Measurements from ENCODE around the gene TTLL11. TPM values are rescaled to one million over a fixed set of nuclear protein-coding genes. Genes with fewer than 3 reads are reported as not detected.
A peak's percentile ranks its signal among the peaks of the same experiment; 100 is the strongest.

TTLL11 gene
- total RNA-seq, 4 donors from 2014 or later, result 12.3 to 20.5 (median 15.3) TPM

GRCh38 chr9:122126331-122127261 is 33.5 kb upstream of the TTLL11 start:
- TF ChIP-seq POLR2A (IDR thresholded peaks at IDR 0.05), result no peak
- DNase-seq (no peak), ATAC-seq (no peak)
- no peak overlapping the region for H3K27ac ChIP-seq
- H3K36me3 ChIP-seq, result no peaks in the 10 kb centered on the region
- peaks cover 9 to 18% (median 14%) of the 10 kb centered on the region in 3 donors for H3K27me3 ChIP-seq
- intact Hi-C loops (cut with DNase I; ENCODE audit: low total_unique reads) (loop anchor here (10.0 kb wide), 4 partner anchors 88 to 688 kb away; partner anchors contain the start of genes MRRF and RBM18), in situ Hi-C loops (cut with MboI; ENCODE audit: low sequenced_read_pairs in 4 of 4) (loop anchor here in 3 of 4 donors (10.0 to 25.0 kb wide), 3 partner anchors 228 to 688 kb away; partner anchors contain the start of gene OR1K1 (in 1 of the 3))
- peaks cover 0 to 13% of the 10 kb centered on the region in 2 donors for H3K4me1 ChIP-seq
- H3K9me3 ChIP-seq, result no peaks in the 10 kb centered on the region
- H3K4me3 ChIP-seq, result peak overlapping the region in 3 of 4 donors; percentile 9 to 31 (median 15)

GRCh38 chr9:122125509-122126330 is 32.6 kb upstream of the TTLL11 start:
- TF ChIP-seq POLR2A (IDR thresholded peaks at IDR 0.05), result no peak
- peak in 2 of 5 experiments; percentile 7 to 39 for TF ChIP-seq CTCF (IDR thresholded peaks at IDR 0.05 in 4 of 5, conservative IDR thresholded peaks at IDR 0.05 in 1 of 5)
- H3K27ac ChIP-seq, result no peak overlapping the region
- in situ Hi-C loops (cut with MboI; ENCODE audit: low sequenced_read_pairs in 4 of 4) (loop anchor here in 3 of 4 donors (10.0 to 25.0 kb wide), 3 partner anchors 229 to 689 kb away; partner anchors contain the start of gene OR1K1 (in 1 of the 3)), intact Hi-C loops (cut with DNase I; ENCODE audit: low total_unique reads) (loop anchor here (1.0 to 10.0 kb wide), 5 partner anchors 89 to 689 kb away; partner anchors contain the start of genes MRRF and RBM18)
- H3K36me3 ChIP-seq, result no peaks in the 10 kb centered on the region
- no peaks in the 10 kb centered on the region for H3K9me3 ChIP-seq
- no peak overlapping the region for H3K4me3 ChIP-seq
- ATAC-seq (peak in 1 of 2 donors; percentile 2), DNase-seq (no peak)
- peaks cover 0 to 8% of the 10 kb centered on the region in 2 donors for H3K4me1 ChIP-seq
- peaks cover 9 to 18% (median 14%) of the 10 kb centered on the region in 3 donors for H3K27me3 ChIP-seq

- no peaks in the 10 kb centered on the region for H3K9me3 ChIP-seq
- no peak overlapping the region for H3K4me3 ChIP-seq
- peaks cover 9 to 18% (median 14%) of the 10 kb centered on the region in 3 donors for H3K27me3 ChIP-seq
- peak; percentile 58 to 65 for DNase-seq
- intact Hi-C loops (cut with DNase I; ENCODE audit: low total_unique reads) (loop anchor here (1.0 to 10.0 kb wide), 5 partner anchors 90 to 690 kb away; partner anchors contain the start of genes MRRF and RBM18), in situ Hi-C loops (cut with MboI; ENCODE audit: low sequenced_read_pairs in 4 of 4) (loop anchor here in 3 of 4 donors (10.0 to 25.0 kb wide), 3 partner anchors 230 to 690 kb away; partner anchors contain the start of gene OR1K1 (in 1 of the 3))
- peak; percentile 79 to 81 for ATAC-seq
- no peaks in the 10 kb centered on the region for H3K36me3 ChIP-seq
- H3K4me1 ChIP-seq, result peaks cover 0 to 8% of the 10 kb centered on the region in 2 donors
- peak; percentile 92 to 97 (median 96) for TF ChIP-seq CTCF (IDR thresholded peaks at IDR 0.05 in 4 of 5, conservative IDR thresholded peaks at IDR 0.05 in 1 of 5)
- no peak for TF ChIP-seq POLR2A (IDR thresholded peaks at IDR 0.05)
- H3K27ac ChIP-seq, result no peak overlapping the region
These were observed 32.0 kb upstream of the TTLL11 start for GRCh38 chr9:122125158-122125508.

GRCh38 chr9:122124528-122124927 is 31.4 kb upstream of the TTLL11 start:
- in situ Hi-C loops (cut with MboI; ENCODE audit: low sequenced_read_pairs in 4 of 4) (loop anchor here (5.0 to 25.0 kb wide), 5 partner anchors 228 to 690 kb away; partner anchors contain the start of gene OR1K1 (in 2 of the 4)), intact Hi-C loops (cut with DNase I; ENCODE audit: low total_unique reads) (loop anchor here (10.0 kb wide), 4 partner anchors 90 to 690 kb away; partner anchors contain the start of genes MRRF and RBM18)
- ATAC-seq (no peak), DNase-seq (no peak)
- no peak for TF ChIP-seq POLR2A (IDR thresholded peaks at IDR 0.05)
- no peak for TF ChIP-seq CTCF (IDR thresholded peaks at IDR 0.05 in 4 of 5, conservative IDR thresholded peaks at IDR 0.05 in 1 of 5)
- H3K27ac ChIP-seq, result no peak overlapping the region
- H3K4me1 ChIP-seq, result peaks cover 0 to 8% of the 10 kb centered on the region in 2 donors
- peaks cover 9 to 18% (median 14%) of the 10 kb centered on the region in 3 donors for H3K27me3 ChIP-seq
- H3K9me3 ChIP-seq, result no peaks in the 10 kb centered on the region
- no peaks in the 10 kb centered on the region for H3K36me3 ChIP-seq
- H3K4me3 ChIP-seq, result no peak overlapping the region
